Gastrocnemius medialis (tissue), 4 donors: ENCODE results near the gene KLHL33.

ENCODE experiments used
- POLR2A ChIP-seq, 2 donors: fragments of 450-650 bp; IDR thresholded peaks; one replicate each; pipeline ENCODE4 v1.6.1; 2017; ENCODE audit warnings: antibody characterized with exemption in 2 of 2, mild to moderate bottlenecking in 2 of 2, moderate library complexity in 2 of 2
- TF ChIP-seq, protein P1 (sequence below), 5 experiments: fragments of 450-650 bp in 3 of 5; fragments of 200-600 bp in 2 of 5; sonication (generic) in 2 of 5; IDR thresholded peaks in 4 of 5; conservative IDR thresholded peaks in 1 of 5; 1 replicate in 4 of 5; 2 replicates in 1 of 5; pipeline ENCODE4 v1.5.1; 2016 to 2019; ENCODE audit warnings: antibody characterized with exemption in 5 of 5, mild to moderate bottlenecking in 3 of 5, moderate library complexity in 3 of 5

DNA sequence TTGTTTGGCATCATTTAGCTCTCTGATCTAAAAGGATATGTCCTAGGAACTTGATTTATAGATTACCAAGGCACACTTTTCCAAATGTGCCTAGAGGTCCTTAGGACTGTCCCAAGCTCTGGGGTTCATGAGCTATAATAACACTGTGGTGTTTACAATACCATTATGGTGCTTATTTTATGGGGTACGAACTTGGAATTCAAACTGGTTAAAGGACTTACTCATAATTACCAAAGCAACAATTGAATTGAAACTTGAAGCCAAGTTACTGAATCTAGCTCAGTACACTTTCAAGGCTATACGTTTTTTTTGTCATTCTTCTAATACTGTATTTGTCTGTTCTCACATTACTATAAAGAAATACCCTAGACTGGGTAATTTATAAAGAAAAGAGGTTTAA lies 13.1 kb downstream of the KLHL33 start:
- no peak for TF ChIP-seq POLR2A (IDR thresholded peaks at IDR 0.05)
- TF ChIP-seq, protein P1, sequence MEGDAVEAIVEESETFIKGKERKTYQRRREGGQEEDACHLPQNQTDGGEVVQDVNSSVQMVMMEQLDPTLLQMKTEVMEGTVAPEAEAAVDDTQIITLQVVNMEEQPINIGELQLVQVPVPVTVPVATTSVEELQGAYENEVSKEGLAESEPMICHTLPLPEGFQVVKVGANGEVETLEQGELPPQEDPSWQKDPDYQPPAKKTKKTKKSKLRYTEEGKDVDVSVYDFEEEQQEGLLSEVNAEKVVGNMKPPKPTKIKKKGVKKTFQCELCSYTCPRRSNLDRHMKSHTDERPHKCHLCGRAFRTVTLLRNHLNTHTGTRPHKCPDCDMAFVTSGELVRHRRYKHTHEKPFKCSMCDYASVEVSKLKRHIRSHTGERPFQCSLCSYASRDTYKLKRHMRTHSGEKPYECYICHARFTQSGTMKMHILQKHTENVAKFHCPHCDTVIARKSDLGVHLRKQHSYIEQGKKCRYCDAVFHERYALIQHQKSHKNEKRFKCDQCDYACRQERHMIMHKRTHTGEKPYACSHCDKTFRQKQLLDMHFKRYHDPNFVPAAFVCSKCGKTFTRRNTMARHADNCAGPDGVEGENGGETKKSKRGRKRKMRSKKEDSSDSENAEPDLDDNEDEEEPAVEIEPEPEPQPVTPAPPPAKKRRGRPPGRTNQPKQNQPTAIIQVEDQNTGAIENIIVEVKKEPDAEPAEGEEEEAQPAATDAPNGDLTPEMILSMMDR (IDR thresholded peaks at IDR 0.05 in 4 of 5, conservative IDR thresholded peaks at IDR 0.05 in 1 of 5): no peak
